HEK293T (cell line): ENCODE data around the gene C2CD4D.

Source experiments
- BHLHE40 ChIP-seq: fragments of 450-650 bp; IDR thresholded peaks from 2 replicates; pipeline ENCODE4 v1.6.1; 2016; ENCODE audit warnings: mild to moderate bottlenecking, moderate library complexity, borderline replicate concordance
- FOXA1 ChIP-seq: fragments of 450-650 bp; IDR thresholded peaks from 2 replicates; pipeline ENCODE4 v1.6.1; 2016; ENCODE audit warnings: mild to moderate bottlenecking
- FOXM1 ChIP-seq: fragments of 450-650 bp; IDR thresholded peaks from 2 replicates; pipeline ENCODE4 v1.6.1; 2017; ENCODE audit warnings: mild to moderate bottlenecking, borderline replicate concordance
- LEF1 ChIP-seq: fragments of 450-650 bp; IDR thresholded peaks from 2 replicates; pipeline ENCODE4 v1.6.1; 2017; ENCODE audit warnings: mild to moderate bottlenecking, borderline replicate concordance
- SP1 ChIP-seq: fragments of 450-650 bp; IDR thresholded peaks from 2 replicates; pipeline ENCODE4 v1.6.1; 2017
- SUZ12 ChIP-seq: fragments of 450-650 bp; IDR thresholded peaks from 2 replicates; pipeline ENCODE4 v1.6.1; 2016; ENCODE audit warnings: mild to moderate bottlenecking
- ZNF384 ChIP-seq: fragments of 450-650 bp; IDR thresholded peaks from 2 replicates; pipeline ENCODE4 v1.6.1; 2016

GRCh38 chr1:151801310-151801820 is 38.3 kb downstream of the C2CD4D start:
- TF ChIP-seq BHLHE40: no peak
- no peak for TF ChIP-seq SUZ12
- no peak for TF ChIP-seq FOXA1
- TF ChIP-seq FOXM1: no peak
- no peak for TF ChIP-seq ZNF384
- no peak for TF ChIP-seq LEF1
- no peak for TF ChIP-seq SP1
